Stimulated activated CD4-positive, alpha-beta T cell treated with anti-CD3 and anti-CD28 coated beads, Interleukin-2, amount 100 ng/mL, for 24 hours (primary cell): ENCODE results near the gene GRIK4.

ENCODE experiments used
- DNase-seq, 2 donors: peaks; one replicate each; pipeline ENCODE4 v3.0.0-alpha.2; 2020

GRIK4 gene

GRCh38 chr11:120688163-120688562, 176.6 kb downstream of the GRIK4 start:
- DNase-seq: no peak

- no peak for DNase-seq
Observed at GRCh38 chr11:120689596-120690275, 178.2 kb downstream of the GRIK4 start.

- DNase-seq: no peak
Observed at GRCh38 chr11:120690406-120690805, 178.9 kb downstream of the GRIK4 start.

- no peak for DNase-seq
Observed at GRCh38 chr11:120694726-120695125, 183.2 kb downstream of the GRIK4 start.

- no peak for DNase-seq
Observed at GRCh38 chr11:120695426-120695825, 183.9 kb downstream of the GRIK4 start.

GRCh38 chr11:120695939-120696338, 184.4 kb downstream of the GRIK4 start:
- no peak for DNase-seq

- no peak for DNase-seq
Observed at GRCh38 chr11:120696597-120697218, 185.2 kb downstream of the GRIK4 start.

- DNase-seq: no peak
Observed at GRCh38 chr11:120698918-120699317, 187.4 kb downstream of the GRIK4 start.

- DNase-seq: no peak
Observed at GRCh38 chr11:120702656-120703055, 191.1 kb downstream of the GRIK4 start.

GRCh38 chr11:120703358-120704152, 192.0 kb downstream of the GRIK4 start:
- DNase-seq: no peak

- no peak for DNase-seq
Observed at GRCh38 chr11:120704256-120704750, 192.8 kb downstream of the GRIK4 start.

GRCh38 chr11:120706257-120706656, 194.7 kb downstream of the GRIK4 start:
- DNase-seq: no peak

- DNase-seq: no peak
Observed at GRCh38 chr11:120707098-120707497, 195.6 kb downstream of the GRIK4 start.

GRCh38 chr11:120707663-120708062, 196.1 kb downstream of the GRIK4 start:
- DNase-seq: no peak

- no peak for DNase-seq
Observed at GRCh38 chr11:120708511-120709183, 197.1 kb downstream of the GRIK4 start.

- DNase-seq: no peak
Observed at GRCh38 chr11:120709808-120710207, 198.3 kb downstream of the GRIK4 start.

GRCh38 chr11:120710354-120711131, 199.0 kb downstream of the GRIK4 start:
- DNase-seq: no peak

GRCh38 chr11:120712014-120712413, 200.5 kb downstream of the GRIK4 start:
- no peak for DNase-seq

GRCh38 chr11:120712881-120713280, 201.3 kb downstream of the GRIK4 start:
- DNase-seq: no peak

- no peak for DNase-seq
Observed at GRCh38 chr11:120713296-120713695, 201.7 kb downstream of the GRIK4 start.

- DNase-seq: no peak
Observed at GRCh38 chr11:120714438-120714837, 202.9 kb downstream of the GRIK4 start.

- no peak for DNase-seq
Observed at GRCh38 chr11:120715239-120715638, 203.7 kb downstream of the GRIK4 start.
